ENCODE data around the gene KDM6A. TPM values are rescaled to one million over a fixed set of nuclear protein-coding genes. Genes with fewer than 3 reads are reported as not detected.
"Not testable (repeated sequence)": the region's sequence is repeated elsewhere in the genome, so short reads cannot be mapped to it uniquely, and the experiment has no call there.

Gene KDM6A
- total RNA-seq, 4 donors from 2014 or later = 42.5 to 163 (median 91.8) TPM

DNA sequence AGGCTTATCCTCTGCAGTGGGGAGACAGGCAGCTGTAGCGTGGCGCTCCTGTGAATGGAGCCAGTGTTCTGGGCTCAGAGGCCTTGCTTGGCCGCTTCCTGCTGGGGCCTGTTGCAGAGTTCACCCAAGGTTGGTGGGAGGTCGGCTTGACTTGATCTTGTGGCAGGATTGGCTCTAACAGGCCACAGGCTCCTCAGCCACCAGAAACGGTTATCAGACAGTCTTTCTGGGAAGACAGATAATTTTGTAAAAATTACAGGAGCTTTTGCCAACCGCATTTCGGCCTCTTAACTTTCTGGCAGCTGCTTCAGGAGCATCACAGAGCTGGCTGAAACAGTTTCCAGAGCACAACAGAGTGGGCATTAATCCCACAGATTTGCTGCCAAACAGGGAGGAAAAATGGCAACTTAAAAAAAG, 261.3 kb downstream of the KDM6A start:
- no peaks in the 10 kb centered on the region for H3K4me1 ChIP-seq
- H3K27ac ChIP-seq = no peak overlapping the region
- DNase-seq = no peak
- 73 to 80% methylated on average over 2 to 7 of the region's 7 CpGs for WGBS, 2 donors (ENCODE audit: low coverage in 1 of 2)
- no peaks in the 10 kb centered on the region for H3K9me3 ChIP-seq
- no peak for TF ChIP-seq POLR2AphosphoS5 (IDR thresholded peaks at IDR 0.05)
- TF ChIP-seq, protein P1, sequence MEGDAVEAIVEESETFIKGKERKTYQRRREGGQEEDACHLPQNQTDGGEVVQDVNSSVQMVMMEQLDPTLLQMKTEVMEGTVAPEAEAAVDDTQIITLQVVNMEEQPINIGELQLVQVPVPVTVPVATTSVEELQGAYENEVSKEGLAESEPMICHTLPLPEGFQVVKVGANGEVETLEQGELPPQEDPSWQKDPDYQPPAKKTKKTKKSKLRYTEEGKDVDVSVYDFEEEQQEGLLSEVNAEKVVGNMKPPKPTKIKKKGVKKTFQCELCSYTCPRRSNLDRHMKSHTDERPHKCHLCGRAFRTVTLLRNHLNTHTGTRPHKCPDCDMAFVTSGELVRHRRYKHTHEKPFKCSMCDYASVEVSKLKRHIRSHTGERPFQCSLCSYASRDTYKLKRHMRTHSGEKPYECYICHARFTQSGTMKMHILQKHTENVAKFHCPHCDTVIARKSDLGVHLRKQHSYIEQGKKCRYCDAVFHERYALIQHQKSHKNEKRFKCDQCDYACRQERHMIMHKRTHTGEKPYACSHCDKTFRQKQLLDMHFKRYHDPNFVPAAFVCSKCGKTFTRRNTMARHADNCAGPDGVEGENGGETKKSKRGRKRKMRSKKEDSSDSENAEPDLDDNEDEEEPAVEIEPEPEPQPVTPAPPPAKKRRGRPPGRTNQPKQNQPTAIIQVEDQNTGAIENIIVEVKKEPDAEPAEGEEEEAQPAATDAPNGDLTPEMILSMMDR (IDR thresholded peaks at IDR 0.05) = no peak
- TF ChIP-seq EP300 (IDR thresholded peaks at IDR 0.05; ENCODE audit: low read depth) = no peak
- no peak for TF ChIP-seq POLR2A (IDR thresholded peaks at IDR 0.05)
- no peaks in the 10 kb centered on the region for H3K27me3 ChIP-seq
- H3K4me3 ChIP-seq = no peak overlapping the region
- no peaks in the 10 kb centered on the region for H3K36me3 ChIP-seq
- intact Hi-C loops (cut with DNase I; ENCODE audit: low total_unique reads) = no loop called here
- in situ Hi-C loops (cut with MboI; ENCODE audit: low pct_ligation_motif_present in 1 of 4, low pct_unique_long_range_greater_than_20kb in 1 of 4, low sequenced_read_pairs in 3 of 4) = no loop called here

DNA sequence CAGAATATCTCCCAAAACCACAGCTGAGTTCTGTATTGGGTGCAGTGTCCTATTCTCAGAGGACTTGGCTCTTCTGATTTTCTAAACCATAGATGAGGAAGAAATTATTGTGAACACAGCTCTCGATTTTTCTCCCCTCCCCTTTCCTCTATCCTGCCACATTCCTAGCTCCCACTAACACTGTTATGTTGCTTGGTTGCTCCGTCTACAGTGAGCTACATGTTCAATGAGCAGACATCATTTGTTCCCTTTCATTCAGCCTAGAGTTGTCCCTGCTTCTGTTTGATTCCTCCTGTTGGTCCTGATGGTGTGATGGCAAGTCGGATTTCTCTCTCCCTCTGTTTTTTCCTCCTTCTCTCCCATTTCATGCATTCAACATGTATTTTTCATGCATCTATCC, 261.8 kb downstream of the KDM6A start:
- in situ Hi-C loops (cut with MboI; ENCODE audit: low pct_ligation_motif_present in 1 of 4, low pct_unique_long_range_greater_than_20kb in 1 of 4, low sequenced_read_pairs in 3 of 4) = no loop called here
- no peak overlapping the region for H3K27ac ChIP-seq

DNA sequence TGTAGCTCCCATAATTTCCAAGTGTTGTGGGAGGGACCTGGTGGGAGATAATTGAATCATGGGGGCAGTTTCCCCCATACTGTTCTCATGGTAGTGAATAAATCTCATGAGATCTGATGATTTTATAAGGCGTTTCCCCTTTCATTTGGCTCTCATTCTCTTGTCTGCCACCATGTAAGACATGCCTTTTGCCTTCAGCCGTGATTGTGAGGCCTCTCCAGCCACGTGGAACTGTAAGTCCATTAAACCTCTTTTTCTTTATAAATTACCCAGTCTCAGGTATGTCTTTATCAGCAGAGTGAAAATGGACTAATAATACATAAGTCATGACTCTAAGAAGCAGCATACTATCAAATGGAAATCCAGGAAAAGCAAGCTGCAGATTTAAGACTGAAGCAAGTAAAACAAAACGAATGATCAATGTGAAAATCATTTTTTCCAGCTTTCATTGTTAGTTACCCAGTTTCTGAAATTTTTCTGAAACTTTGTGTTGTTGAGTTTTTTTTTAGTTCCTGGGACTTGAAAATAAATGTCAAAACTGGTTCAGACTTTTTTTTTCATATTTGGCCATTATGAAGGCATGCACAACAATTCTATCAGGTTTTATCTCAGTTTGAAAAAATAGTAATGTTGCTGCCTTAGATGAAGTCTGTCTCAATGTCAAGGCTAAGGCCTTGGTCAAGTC, 262.5 kb downstream of the KDM6A start:
- H3K4me1 ChIP-seq; DNase-seq; H3K4me3 ChIP-seq; H3K27me3 ChIP-seq; H3K36me3 ChIP-seq; H3K9me3 ChIP-seq; in situ Hi-C loops (cut with MboI; ENCODE audit: low pct_ligation_motif_present in 1 of 4, low pct_unique_long_range_greater_than_20kb in 1 of 4, low sequenced_read_pairs in 3 of 4); H3K27ac ChIP-seq; intact Hi-C loops (cut with DNase I; ENCODE audit: low total_unique reads): not testable (repeated sequence)
- WGBS, 2 donors (ENCODE audit: low coverage in 1 of 2) = 61 to 79% methylated on average over 2 to 4 of the region's 4 CpGs

More for the DNA sequence above, 261.8 kb downstream of the KDM6A start:
- Histone ChIP-seq H3K4me3 (no peak overlapping the region), H3K9me3 (no peaks in the 10 kb centered on the region), H3K4me1 (no peaks in the 10 kb centered on the region), H3K36me3 (no peaks in the 10 kb centered on the region), H3K27me3 (no peaks in the 10 kb centered on the region)
- WGBS, 2 donors (ENCODE audit: low coverage in 1 of 2) = 70% methylated on average over 3 of the region's 3 CpGs; no CpG with 5 or more reads in 1 of the 2 donors
- TF ChIP-seq POLR2A (IDR thresholded peaks at IDR 0.05) = no peak
- no peak for TF ChIP-seq POLR2AphosphoS5 (IDR thresholded peaks at IDR 0.05)
- no peak for TF ChIP-seq EP300 (IDR thresholded peaks at IDR 0.05; ENCODE audit: low read depth)
- no peak for DNase-seq
- intact Hi-C loops (cut with DNase I; ENCODE audit: low total_unique reads) = no loop called here

DNA sequence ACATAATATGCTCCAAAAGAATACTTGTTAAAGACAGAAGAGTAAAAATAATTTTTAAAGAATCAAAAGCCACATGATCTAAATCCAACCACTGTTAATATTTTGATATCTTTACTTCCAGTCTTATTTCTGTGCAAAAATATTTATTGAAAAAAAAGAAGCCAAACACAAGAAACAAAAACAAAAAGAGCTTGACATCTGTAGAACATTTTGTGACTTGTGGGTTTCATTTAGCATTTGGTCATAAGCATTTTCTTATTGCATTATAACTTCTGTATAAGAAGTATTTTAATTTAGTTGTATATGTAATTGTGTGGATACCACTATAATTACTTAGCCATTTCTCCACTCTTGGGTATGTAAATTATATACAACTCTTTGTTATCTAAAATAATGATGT, 264.5 kb downstream of the KDM6A start:
- H3K9me3 ChIP-seq = no peaks in the 10 kb centered on the region
- no peak overlapping the region for H3K27ac ChIP-seq
- H3K4me3 ChIP-seq = no peak overlapping the region
- TF ChIP-seq POLR2AphosphoS5 (IDR thresholded peaks at IDR 0.05) (no peak), EP300 (IDR thresholded peaks at IDR 0.05; ENCODE audit: low read depth) (no peak), POLR2A (IDR thresholded peaks at IDR 0.05) (no peak)
- TF ChIP-seq, protein P1 (IDR thresholded peaks at IDR 0.05) = no peak
- intact Hi-C loops (cut with DNase I; ENCODE audit: low total_unique reads) (no loop called here), in situ Hi-C loops (cut with MboI; ENCODE audit: low pct_ligation_motif_present in 1 of 4, low pct_unique_long_range_greater_than_20kb in 1 of 4, low sequenced_read_pairs in 3 of 4) (no loop called here)
- no peak for DNase-seq
- no peaks in the 10 kb centered on the region for H3K27me3 ChIP-seq
- H3K4me1 ChIP-seq = no peaks in the 10 kb centered on the region
- no peaks in the 10 kb centered on the region for H3K36me3 ChIP-seq

DNA sequence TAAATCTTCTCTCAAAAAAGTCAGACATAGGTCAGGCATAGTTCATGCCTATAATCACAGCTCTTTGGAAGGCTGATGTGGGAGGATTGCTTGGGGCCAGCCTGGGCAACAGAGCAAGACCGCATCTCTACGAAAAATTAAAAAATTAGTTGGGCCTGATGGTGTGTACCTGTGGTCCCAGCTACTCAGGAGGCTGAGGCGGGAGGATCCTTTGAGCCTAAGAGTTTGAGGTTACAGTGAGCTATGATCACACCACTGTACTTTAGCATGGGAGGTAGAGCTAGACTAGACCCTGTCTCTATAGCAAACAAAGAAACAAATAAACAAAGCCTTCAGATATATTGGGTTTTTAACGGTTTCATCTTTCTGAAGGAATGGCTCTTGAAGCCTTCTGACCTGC, 265.5 kb downstream of the KDM6A start:
- Histone ChIP-seq H3K27ac (no peak overlapping the region), H3K36me3 (no peaks in the 10 kb centered on the region), H3K27me3 (no peaks in the 10 kb centered on the region), H3K4me1 (no peaks in the 10 kb centered on the region), H3K9me3 (no peaks in the 10 kb centered on the region), H3K4me3 (no peak overlapping the region)
- TF ChIP-seq, protein P1 (IDR thresholded peaks at IDR 0.05) = no peak
- TF ChIP-seq POLR2A (IDR thresholded peaks at IDR 0.05) (no peak), POLR2AphosphoS5 (IDR thresholded peaks at IDR 0.05) (no peak), EP300 (IDR thresholded peaks at IDR 0.05; ENCODE audit: low read depth) (no peak)
- intact Hi-C loops (cut with DNase I; ENCODE audit: low total_unique reads) (no loop called here), in situ Hi-C loops (cut with MboI; ENCODE audit: low pct_ligation_motif_present in 1 of 4, low pct_unique_long_range_greater_than_20kb in 1 of 4, low sequenced_read_pairs in 3 of 4) (no loop called here)
- DNase-seq = no peak
- WGBS, 2 donors (ENCODE audit: low coverage in 1 of 2) = 95% methylated on average over 4 of the region's 4 CpGs; no CpG with 5 or more reads in 1 of the 2 donors

Data from transverse colon (tissue), 4 donors.